Ascending aorta (tissue), 2 donors: ENCODE measurements around the gene MYH15. TPM values are rescaled to one million over a fixed set of nuclear protein-coding genes. Genes with fewer than 3 reads are reported as not detected.

Experiments
- DNase-seq, 2 donors: peaks; one replicate each; pipeline ENCODE4 v3.0.0-alpha.2; 2019; ENCODE audit warnings: low spot score in 2 of 2
- H3K27ac ChIP-seq, 2 donors: fragments of 200-600 bp; sonication (generic); one replicate each; pipeline ENCODE4 v1.5.1; 2016 to 2017; ENCODE audit warnings: mild to moderate bottlenecking in 1 of 2
- H3K27me3 ChIP-seq: fragments of 200-600 bp; sonication (generic); one replicate; pipeline ENCODE4 v1.5.1; 2017
- H3K36me3 ChIP-seq, 2 donors: fragments of 200-600 bp; sonication (generic); one replicate each; pipeline ENCODE4 v1.5.1; 2016
- H3K4me1 ChIP-seq, 2 donors: fragments of 200-600 bp; sonication (generic); one replicate each; pipeline ENCODE4 v1.5.1; 2016 to 2017; ENCODE audit warnings: mild to moderate bottlenecking in 1 of 2
- H3K4me3 ChIP-seq, 2 donors: fragments of 200-600 bp; sonication (generic); one replicate each; pipeline ENCODE4 v1.5.1; 2016 to 2017; ENCODE audit warnings: mild to moderate bottlenecking in 1 of 2
- H3K9me3 ChIP-seq, 2 donors: fragments of 200-600 bp; sonication (generic); one replicate each; pipeline ENCODE4 v1.5.1; 2016
- intact Hi-C: fragments of 100-400 bp; cut with DNase I; formaldehyde crosslinking; loops from one replicate; pipeline ENCODE4 v1.15.1; 2023
- total RNA-seq: library from RNA; depleted of rRNA; stranded (reverse); fragments of >200 nt; gene quantifications from one replicate; pipeline ENCODE4 v1.1.0, GENCODE V29; 2016
- TF ChIP-seq, protein P1 (sequence below), 3 experiments: fragments of 200-600 bp in 2 of 3; fragments of 450-650 bp in 1 of 3; sonication (generic) in 2 of 3; IDR thresholded peaks; one replicate each; pipeline ENCODE4 v1.5.1; 2016 to 2019; ENCODE audit warnings: antibody characterized with exemption in 3 of 3, mild to moderate bottlenecking in 1 of 3, moderate library complexity in 1 of 3

MYH15 gene
- total RNA-seq, 1 donor from 2014 or later = not detected

DNA sequence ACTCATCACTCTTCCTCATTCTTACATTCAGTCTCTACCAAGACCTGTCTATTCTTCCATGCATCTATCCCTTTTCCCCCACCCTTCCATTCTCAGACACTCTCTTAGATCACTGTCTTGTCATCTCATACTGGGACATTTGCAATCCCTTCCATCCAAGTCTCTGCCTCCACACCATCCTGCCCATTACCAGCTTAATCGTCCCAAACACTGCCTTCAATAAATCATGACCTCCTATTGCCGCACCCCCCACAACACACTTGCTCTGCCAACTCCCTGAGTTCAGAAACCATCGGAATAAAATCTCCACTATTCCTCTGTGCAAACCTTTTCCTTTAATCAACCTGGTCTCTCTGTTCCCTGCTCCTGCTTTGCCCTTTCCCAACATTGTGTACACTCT is 18.9 kb downstream of the MYH15 start:
- intact Hi-C loops = no loop called here
- no peak for DNase-seq
- Histone ChIP-seq H3K9me3 (no peaks in the 10 kb centered on the region), H3K27ac (no peak overlapping the region), H3K36me3 (no peaks in the 10 kb centered on the region), H3K27me3 (no peaks in the 10 kb centered on the region), H3K4me1 (no peaks in the 10 kb centered on the region), H3K4me3 (no peak overlapping the region)
- TF ChIP-seq, protein P1, sequence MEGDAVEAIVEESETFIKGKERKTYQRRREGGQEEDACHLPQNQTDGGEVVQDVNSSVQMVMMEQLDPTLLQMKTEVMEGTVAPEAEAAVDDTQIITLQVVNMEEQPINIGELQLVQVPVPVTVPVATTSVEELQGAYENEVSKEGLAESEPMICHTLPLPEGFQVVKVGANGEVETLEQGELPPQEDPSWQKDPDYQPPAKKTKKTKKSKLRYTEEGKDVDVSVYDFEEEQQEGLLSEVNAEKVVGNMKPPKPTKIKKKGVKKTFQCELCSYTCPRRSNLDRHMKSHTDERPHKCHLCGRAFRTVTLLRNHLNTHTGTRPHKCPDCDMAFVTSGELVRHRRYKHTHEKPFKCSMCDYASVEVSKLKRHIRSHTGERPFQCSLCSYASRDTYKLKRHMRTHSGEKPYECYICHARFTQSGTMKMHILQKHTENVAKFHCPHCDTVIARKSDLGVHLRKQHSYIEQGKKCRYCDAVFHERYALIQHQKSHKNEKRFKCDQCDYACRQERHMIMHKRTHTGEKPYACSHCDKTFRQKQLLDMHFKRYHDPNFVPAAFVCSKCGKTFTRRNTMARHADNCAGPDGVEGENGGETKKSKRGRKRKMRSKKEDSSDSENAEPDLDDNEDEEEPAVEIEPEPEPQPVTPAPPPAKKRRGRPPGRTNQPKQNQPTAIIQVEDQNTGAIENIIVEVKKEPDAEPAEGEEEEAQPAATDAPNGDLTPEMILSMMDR (IDR thresholded peaks at IDR 0.05) = no peak

DNA sequence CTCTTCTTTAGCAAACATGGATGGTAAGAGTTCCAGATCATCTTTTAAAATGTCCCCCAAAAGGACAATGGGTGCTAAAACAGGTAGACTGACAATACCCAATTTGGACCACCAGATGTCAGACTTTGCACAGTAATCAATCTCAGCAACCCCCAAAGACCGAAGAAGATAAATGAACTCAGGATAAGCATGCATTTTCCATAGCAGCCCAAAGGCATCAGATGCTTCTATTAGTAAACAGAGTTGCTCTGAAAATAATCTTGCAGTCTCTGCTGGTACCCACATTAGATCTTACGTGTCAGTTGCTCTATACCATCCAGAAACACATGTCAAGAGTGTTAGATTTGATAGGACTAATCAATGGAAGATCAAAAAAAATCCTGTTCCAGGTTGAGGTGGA is 20.6 kb downstream of the MYH15 start:
- Histone ChIP-seq H3K9me3 (no peaks in the 10 kb centered on the region), H3K4me3 (no peak overlapping the region), H3K36me3 (no peaks in the 10 kb centered on the region), H3K4me1 (no peaks in the 10 kb centered on the region), H3K27ac (no peak overlapping the region), H3K27me3 (no peaks in the 10 kb centered on the region)
- no peak for DNase-seq
- TF ChIP-seq, protein P1 (IDR thresholded peaks at IDR 0.05) = peak; percentile 63 to 74 (median 69)
- intact Hi-C loops = loop anchor here (1.0 to 10.0 kb wide), 2 partner anchors 63 to 1255 kb away; no protein-coding TSS in a partner anchor

DNA sequence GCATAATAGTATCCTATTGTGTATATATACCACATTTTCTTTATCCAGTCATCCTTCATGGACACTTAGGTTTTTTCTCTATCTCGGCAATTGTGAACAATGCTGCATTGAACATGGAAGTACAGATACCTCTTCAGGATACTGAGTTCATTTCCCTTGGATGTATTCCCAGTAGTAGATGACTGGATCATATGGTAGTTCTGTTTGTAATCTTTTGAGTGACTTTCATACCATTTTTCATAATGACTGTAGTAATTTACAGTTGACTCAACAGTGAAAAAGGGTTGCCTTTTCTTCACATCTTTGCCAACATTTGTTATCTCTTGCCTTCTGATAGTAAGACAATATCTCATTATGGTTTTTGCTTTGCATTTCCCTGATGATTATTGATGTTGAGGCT is 21.8 kb downstream of the MYH15 start:
- H3K9me3 ChIP-seq = no peaks in the 10 kb centered on the region
- H3K4me1 ChIP-seq = no peaks in the 10 kb centered on the region
- H3K4me3 ChIP-seq = no peak overlapping the region
- no peaks in the 10 kb centered on the region for H3K36me3 ChIP-seq
- TF ChIP-seq, protein P1 (IDR thresholded peaks at IDR 0.05) = no peak
- no peak for DNase-seq
- H3K27ac ChIP-seq = no peak overlapping the region
- no peaks in the 10 kb centered on the region for H3K27me3 ChIP-seq
- intact Hi-C loops = loop anchor here (1.0 to 10.0 kb wide), 2 partner anchors 64 to 1254 kb away; no protein-coding TSS in a partner anchor

DNA sequence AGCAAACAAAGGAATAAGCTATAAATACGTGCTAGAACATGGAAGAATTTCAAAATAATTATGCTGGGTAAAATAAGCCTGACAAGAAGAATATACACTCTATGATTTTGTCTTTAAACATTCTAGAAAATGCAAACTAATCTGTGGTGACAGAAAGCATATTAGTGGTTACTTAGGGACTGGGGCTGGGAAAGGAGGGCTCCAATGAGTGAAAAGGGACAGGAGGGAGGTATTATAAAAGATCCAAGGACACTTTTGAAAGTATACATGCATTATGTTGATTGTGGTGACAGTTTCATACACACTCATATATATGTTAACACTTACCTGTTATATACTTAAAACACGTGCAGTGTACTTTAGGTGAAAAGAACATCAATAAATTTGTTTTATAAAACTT is 23.0 kb downstream of the MYH15 start:
- no peak overlapping the region for H3K27ac ChIP-seq
- no peaks in the 10 kb centered on the region for H3K9me3 ChIP-seq
- no peaks in the 10 kb centered on the region for H3K27me3 ChIP-seq
- no peaks in the 10 kb centered on the region for H3K36me3 ChIP-seq
- no peak overlapping the region for H3K4me3 ChIP-seq
- intact Hi-C loops = loop anchor here (10.0 kb wide), 1 partner anchor 1253 kb away; no protein-coding TSS in a partner anchor
- H3K4me1 ChIP-seq = no peaks in the 10 kb centered on the region
- DNase-seq = no peak
- TF ChIP-seq, protein P1 (IDR thresholded peaks at IDR 0.05) = no peak

DNA sequence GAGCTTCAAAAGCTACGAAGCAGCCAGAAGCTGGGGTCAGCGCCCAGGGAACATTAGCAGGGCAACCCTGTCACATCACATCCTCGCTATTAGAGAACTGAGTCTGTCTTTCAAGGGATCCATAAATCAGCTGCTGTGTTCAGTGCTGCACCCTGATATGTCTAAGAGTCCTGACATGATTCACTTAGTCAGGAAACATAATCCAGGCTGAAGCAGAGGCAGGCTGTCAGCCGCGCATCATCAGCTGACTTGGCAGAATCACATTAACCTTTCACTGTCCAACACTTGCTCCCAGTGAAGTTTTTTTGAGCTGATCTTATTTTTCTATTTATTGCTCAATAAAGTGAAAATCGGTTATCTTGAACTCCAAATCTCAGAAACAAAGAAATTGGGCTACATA is 23.5 kb downstream of the MYH15 start:
- TF ChIP-seq, protein P1 (IDR thresholded peaks at IDR 0.05) = no peak
- intact Hi-C loops = loop anchor here (10.0 kb wide), 1 partner anchor 1252 kb away; no protein-coding TSS in a partner anchor
- no peaks in the 10 kb centered on the region for H3K27me3 ChIP-seq
- H3K36me3 ChIP-seq = no peaks in the 10 kb centered on the region
- H3K9me3 ChIP-seq = no peaks in the 10 kb centered on the region
- no peak overlapping the region for H3K27ac ChIP-seq
- H3K4me1 ChIP-seq = no peaks in the 10 kb centered on the region
- no peak overlapping the region for H3K4me3 ChIP-seq
- DNase-seq = no peak

DNA sequence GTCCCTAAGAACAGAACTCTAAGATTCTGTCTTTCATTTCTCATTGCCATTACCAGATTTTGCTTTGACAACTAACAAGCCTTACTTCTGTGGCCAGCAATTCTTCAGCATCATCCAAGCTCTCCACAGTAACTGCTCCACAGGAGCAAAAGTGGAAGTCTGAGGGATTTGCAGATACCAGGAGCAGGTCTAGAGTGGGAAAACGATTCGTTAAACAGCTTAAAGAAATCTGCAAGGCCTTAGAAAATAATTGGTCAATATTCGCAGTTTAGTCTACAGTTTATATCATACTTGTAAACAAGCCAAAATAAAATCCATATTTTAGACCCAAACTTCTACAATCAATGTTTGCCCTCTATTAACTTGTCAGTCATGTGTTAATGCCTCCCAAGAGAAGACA is 24.1 kb downstream of the MYH15 start:
- Histone ChIP-seq H3K27me3 (no peaks in the 10 kb centered on the region), H3K4me1 (no peaks in the 10 kb centered on the region), H3K9me3 (no peaks in the 10 kb centered on the region), H3K4me3 (no peak overlapping the region), H3K36me3 (no peaks in the 10 kb centered on the region), H3K27ac (no peak overlapping the region)
- intact Hi-C loops = loop anchor here (10.0 kb wide), 1 partner anchor 1252 kb away; no protein-coding TSS in a partner anchor
- TF ChIP-seq, protein P1 (IDR thresholded peaks at IDR 0.05) = no peak
- DNase-seq = no peak
